ENCODE measurements around the gene PCSK6. TPM values are rescaled to one million over a fixed set of nuclear protein-coding genes. Genes with fewer than 3 reads are reported as not detected.
"Not testable (repeated sequence)": the region's sequence is repeated elsewhere in the genome, so short reads cannot be mapped to it uniquely, and the experiment has no call there.

The PCSK6 gene
- polyA plus RNA-seq, 5 donors: 20.9 to 25.5 (median 21.8) TPM

DNA sequence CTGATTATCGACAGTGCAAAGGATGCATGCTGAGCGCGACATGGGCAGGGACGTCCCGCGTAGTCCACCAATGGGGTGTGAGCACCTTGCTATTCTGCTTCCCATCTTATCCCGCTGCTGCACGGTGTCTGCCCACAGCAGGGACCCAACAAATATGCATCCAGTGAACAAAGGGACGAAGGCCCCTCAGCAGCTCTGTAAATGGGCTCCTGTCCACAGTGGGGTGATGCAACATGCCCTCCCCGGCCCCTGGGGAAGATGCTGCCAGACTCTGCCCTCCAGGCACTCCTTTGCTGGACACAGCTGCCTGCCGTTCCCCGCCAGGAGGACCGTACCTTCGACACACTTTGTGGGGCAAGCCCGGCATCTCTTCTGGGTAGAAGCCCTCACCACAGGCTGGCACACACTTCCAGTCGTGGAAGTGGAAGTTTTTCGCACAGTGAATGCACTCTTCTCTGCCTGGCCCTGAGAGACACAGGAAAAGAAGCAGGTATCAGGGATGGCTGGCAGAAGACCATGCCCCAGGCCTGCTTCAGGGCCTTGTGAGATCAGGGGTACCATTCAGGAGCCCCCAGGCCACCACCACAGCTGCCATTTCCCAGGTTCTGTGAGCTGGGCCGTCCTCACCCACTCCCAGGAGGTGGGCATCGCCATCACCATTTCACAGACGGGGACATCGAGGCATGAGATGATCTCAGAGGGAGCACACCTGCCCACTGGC is 176.3 kb downstream of the PCSK6 start:
- DNase-seq: no peak

DNA sequence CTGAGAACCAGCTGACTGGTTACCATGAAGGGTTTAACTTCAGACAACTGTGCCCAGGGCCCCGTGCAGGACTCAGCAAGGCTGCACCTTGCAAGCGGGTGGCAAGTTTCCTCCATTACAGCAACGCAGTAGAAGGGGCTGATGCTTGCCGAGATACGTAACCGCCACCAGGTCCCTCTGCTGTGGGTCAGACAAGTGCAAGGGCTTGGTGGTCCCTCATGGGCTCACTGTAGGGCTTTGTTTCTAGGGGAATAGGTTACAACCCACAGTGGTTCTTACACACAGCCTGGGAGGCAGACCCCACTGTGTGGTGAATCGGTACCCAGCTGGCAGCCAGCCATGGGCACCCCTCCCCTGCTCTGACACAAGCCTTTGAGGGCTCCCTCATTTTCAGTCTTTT is 179.0 kb downstream of the PCSK6 start:
- no peak for DNase-seq

DNA sequence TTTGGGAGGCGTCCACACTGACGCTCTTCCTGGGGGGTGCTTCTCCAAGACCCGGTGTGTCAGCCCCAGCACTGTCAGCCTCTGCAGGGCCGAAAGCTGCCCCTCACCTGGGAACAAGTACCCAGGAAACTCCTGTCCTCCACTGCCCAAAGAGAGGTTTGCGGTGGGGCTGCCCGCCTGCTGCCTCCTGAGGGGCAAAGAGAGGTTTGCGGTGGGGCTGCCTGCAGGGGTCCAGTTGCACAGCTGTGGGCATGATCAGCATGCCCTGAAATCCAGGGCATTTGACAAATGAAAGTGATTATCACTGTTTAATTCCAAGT is 179.4 kb downstream of the PCSK6 start:
- no peak for DNase-seq

DNA sequence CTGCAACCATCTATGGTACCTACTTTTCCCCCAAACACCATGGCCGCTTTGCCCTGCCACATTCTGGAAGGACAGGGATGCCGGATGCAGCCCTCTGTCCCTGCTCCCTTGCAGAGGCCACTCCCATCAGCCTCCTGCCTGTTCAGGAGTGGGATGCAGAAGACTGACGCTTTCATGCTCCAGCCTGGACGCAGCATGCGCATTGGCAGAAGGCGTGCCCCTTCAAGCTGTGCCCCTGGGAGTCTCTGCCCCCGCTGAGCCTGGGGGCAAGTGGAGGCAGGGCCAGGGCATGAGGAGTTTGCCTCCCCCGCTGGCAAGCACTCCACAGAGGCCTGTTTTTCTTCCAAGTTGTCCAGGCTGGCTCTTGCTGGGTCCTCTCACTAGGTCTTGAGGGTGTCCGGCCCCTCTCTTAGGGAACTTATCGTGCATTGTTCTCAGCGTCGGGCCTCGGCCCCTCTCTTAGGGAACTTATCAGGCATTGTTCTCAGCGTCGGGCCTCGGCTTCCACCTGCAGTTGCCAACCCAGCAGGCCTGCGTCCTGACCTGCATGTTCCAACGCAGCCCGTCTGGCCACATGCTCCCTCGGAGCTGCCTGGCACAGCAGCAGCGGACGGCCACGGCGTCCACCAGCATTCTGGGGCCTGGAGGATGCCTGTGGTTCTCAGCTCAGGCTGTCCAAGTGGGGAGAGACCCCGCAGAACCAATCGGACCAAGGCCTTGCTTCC is 179.9 kb downstream of the PCSK6 start:
- DNase-seq: no peak

DNA sequence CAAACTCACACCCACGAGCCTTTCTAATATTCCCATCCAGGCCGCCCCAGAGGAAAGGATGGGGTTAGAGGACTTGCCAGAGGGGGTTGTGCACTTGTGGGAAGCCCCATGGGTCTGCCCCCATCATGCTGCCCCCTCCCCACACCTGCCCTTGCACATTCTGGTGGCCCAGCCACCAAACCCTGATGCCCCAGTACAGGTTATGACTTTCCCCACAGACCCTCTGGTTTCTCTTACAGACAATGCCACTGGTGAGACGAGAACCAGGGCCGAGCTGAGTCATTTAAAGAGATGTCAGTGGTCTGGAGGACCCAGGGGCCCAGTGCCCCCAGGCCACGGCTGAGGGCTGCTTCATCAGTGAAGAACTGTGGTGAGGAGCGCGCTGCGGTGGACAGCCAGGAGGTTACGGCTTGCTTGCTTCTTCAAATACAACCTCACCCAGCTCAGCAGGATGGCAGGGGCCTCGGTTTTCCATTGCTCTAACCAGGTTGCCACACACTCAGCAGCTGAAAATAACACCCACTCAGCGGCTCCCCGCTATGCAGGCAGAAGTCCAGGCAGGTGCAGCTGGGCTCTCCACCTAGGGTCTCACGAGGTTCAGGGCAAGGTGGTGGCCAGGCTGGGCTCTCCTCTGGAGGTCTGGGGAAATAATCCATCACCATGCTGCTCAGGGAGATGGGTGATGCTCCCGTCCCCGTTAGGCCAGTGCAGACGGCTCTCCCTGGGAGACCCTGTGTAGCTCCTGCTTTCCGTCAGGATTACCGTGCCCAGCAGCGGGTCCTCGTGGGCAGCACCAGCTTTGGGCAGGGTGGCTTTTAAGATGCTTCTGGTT is 180.7 kb downstream of the PCSK6 start:
- no peak for DNase-seq

DNA sequence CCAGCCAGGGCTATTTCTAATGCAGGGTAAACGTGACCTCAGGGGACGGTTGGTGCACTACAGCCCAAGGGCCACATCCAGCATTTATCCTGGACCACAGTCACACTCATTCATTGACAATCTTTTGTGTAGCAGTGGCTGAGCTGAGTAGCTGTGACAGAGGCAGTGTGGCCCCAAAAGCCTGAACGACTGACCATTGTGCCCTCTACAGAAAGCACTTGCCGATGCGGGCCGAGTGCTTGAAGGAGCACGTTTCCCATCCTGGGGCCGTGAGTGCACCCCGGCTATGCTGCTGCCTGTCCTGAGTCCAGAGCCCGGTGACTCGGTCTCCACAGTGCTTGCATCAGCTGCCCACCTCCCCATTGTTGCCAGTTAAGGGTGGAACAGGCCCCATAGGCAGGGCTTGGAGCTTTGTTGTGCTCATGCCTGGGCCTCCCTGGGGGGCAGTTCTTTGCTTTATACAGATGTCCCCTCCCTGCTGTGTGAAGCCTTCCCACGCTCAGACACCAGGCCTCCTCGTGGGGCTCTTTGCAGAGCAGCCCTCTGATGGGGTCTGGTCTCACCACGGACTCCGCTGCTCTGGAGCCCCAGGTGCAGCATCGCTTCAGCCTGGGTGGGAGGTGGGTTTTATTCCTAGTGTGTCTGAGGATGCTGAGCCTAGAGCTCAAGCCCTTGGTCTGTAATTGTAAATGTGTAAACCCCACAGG is 181.5 kb downstream of the PCSK6 start:
- no peak for DNase-seq

DNA sequence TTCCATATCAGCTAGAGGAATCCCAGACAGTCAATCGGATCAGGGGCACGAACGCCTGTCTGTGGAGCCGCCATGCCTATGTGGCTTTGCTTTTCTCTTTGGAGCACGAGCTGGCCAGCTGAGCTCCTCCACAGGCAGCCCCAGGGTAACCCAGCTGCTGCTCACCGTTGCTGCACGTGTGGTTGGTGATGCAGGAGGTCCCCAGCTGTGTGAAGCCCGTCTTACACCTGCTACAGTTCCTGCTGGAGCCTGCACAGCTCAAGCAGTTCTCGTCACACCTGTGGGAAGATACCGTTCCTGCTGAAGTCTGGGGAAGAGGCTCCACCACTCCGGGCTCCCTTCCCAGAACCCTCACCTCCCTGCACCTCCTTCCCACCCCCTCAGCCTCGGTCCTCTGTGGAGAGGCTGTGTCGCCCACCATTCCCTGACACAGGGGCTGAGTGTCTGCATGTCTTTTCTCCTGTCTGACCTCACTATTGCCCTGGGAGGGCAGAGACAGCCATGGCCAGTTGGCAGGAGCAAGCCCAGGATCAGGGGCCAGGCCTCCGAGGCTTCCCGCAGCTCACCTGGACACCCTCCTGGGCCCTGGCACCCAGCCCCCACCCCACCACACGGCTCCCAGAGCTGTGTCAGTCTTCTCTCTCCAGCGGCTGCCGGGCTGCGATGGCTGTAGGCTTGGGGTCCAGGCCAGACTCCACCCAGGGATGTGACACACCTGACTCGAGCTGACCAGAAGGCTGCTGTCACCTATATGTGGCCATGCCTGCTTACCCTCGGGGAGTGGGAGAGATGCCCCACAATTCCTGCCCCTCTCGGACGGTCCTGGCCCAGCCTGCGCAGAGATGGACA is 182.2 kb downstream of the PCSK6 start:
- no peak for DNase-seq

DNA sequence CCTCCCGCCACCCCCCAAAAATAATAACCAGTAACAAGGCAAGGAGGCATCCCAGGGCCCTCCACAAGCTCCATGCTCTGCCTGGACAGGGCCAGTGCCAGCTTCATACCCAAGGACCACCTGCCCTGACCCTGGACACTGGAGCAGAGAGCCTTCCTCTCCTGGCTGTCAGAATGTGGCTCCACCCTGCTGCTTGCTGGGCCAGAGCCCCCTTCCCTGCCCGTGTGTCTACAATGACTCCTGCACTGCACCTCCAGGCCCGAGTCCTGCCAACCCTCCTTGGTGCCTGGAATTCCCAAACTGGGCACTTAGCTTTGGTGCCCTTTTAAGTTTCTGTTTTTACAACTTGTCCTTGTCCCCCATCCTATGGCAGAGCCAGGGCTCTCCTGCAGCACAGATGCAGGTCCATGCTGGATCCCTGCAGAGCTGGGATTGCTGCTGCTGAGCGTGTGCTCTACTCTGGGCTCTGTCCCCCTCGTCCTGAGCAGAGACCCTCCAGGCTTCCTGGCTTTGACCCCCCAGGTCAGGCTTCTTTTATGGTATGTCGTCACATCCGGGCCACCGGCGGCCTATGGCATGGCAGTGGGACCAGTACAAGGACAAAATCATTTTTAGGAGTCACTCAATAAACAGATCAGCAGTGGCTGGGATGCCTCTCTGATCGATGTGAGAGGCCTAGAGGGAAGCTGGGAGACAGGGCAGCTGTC is 183.0 kb downstream of the PCSK6 start:
- no peak for DNase-seq

DNA sequence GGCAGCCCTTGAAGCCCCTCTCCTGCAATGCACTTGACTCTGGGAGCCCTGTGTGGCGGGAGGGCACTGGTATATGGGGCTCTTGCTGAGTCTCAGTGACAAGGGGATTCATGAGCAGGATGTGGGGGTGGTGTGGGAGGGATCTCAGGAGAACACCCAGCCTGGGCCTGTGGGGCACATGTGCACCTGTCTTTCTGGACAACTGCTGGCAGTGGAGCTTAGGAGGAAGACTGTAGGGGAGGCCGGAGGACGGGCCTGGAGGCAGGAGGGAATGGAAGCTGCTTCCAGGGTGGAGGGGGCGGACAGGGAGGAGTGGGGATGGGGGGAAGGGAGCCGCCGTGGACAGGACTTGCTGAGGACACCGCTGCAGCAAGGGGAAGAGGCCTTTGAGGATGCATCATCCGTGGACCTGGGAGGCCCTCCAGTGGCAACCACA is 183.7 kb downstream of the PCSK6 start:
- no peak for DNase-seq

DNA sequence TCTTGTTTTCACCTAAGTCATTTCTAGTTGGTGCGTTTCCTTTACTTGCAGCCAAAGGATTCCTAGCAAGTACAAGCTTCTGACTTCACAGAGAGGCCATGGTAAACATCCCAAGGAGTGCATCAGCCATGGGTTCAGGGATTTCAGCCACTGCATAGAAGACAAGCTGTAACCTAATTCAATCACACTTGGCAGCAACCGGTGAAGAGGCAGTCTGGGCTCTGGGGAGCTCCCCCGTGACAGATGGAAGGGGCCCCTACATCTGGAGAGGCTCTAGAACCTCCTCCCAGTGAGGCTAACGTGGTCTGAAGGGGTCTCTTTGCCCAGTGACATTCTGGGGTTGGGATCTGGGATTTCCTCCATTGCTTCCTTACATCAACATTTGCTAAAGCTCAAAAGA is 186.1 kb downstream of the PCSK6 start:
- no peak for DNase-seq

DNA sequence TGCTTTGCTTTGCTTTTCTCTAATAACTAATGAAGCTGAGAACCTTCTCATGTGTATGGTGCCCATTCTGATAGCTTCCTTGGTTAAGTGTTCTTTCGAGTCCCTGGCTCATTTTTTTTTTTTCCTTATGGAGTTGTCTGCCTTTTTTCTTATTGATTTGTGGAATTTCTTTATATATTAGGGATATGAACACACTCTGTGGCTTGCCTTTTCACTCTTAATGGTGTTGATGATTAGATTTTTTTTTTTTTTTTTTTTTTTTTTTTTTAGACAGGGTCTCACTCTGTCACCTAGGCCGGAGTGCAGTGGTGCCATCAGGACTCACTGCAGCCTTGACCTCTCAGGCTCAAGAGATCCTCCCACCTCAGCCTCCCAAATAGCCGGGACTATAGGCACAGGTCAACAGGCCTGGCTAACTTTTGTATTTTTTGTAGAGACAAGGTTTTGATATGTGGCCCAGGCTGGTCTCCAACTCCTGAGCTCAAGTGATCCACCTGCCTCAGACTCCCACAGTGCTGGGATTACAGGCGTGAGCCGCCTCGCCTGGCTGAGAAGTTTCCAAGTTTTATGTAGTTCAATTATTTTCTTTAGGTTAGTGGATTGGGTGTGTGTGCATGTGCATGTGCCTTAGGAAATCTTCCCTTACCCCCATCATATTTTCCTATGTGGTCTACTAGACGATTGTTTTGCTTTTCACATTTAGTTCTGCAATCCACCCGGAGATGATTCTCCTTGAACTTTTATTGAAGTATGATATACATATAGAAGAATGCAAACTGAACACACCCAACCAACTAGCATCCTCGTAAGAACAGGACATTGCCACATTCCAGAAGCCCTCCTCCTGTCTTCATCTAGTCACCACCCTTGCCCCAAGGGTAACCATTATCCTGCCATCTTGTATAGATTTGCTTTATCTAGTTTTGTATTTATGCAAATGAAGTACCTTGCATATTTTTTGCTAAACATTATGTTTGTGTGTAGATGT is 192.8 kb downstream of the PCSK6 start:
- DNase-seq: no peak

DNA sequence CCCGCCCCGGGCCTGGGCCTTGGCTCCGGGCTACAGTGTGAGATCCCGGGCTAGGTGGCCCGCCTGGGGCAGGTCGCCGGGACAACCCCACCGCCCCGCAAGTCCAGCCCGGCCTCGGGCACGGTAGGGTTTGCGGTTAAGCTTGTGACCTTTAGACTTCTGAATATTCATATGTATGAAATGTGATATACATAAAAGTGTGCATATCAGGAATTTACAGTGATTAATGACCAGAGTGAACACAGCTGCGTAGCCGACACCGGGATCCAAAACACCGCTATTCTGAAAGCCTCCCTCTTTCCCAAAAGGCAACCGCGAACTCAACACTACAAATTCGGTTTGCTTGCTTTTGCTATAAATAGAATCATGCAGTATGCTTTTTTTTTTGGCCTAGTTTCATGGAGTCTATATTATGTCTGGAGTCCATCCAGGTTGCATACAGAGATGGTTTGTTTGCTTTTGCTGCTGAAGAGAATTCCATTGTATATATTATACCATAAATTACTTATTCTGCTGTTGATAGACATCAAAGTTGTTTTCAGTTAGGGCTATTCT is 193.8 kb downstream of the PCSK6 start:
- DNase-seq: peak; percentile 31 to 36

DNA sequence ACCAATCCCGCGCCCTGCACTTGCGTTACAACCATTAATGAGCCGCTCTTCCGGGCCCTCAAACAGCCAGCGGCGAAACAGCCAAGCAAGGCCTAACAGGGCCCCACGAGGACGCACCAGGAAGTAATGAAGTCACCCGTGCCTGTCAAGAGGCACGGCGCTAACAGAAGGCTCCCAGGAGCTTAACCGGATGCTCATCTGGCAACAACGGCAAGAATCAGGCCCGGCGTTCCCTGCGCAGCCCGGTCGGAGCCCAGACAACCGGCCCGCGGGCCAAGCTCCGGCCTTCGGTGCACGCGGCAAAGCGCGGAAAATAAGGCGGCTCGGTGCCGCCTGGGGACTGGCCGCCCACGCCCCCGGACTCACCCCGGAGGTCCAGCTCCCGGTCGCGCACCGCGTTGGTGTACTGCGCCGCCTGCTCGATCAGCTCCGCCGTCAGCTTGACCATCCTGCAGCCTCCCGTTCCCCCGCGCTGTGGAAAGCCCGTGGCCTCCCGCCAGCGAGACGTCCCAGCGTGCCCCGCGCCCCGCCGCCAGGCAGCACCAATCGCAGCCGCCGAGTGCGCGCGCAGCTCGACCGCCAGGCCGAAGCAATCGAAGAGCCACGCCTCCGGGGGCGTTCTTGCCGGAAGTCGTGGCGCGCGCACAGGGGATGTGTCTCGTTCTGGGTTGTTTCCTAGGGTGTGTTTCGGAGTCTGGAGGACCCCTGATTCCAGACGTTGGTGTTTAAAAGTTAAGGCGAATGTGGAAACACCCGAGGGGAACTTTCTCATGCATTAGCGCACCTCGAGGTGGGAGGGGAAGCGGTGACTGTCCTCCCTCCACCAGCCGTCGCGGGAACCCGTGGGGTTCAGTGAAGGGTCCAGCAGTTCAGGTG is 194.5 kb downstream of the PCSK6 start, which contains the start of gene SNRPA1:
SNRPA1 (minus strand) TSS at position 518 of the 876 bp plus-strand sequence; CDS start at position 448, 70 bp downstream.
- peak; percentile 95 for DNase-seq

DNA sequence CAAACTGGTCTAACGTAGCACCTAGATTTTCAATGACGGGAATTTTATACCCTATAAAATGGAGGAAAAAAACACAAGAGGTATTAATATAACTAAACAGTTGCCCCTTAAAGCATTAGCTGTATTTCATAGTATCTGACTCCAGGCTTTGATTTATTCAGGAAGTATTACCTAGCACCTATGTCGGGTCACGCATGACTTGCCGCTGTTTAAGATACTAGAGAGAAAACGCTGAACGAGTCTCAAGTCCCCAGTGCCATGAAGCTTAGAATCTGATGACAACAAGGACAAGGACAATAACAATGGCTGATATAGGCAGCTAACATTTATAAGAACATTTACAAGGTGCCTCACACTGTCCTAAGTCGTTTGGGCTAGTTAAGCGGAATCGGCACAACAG is 196.4 kb downstream of the PCSK6 start:
- no peak for DNase-seq

DNA sequence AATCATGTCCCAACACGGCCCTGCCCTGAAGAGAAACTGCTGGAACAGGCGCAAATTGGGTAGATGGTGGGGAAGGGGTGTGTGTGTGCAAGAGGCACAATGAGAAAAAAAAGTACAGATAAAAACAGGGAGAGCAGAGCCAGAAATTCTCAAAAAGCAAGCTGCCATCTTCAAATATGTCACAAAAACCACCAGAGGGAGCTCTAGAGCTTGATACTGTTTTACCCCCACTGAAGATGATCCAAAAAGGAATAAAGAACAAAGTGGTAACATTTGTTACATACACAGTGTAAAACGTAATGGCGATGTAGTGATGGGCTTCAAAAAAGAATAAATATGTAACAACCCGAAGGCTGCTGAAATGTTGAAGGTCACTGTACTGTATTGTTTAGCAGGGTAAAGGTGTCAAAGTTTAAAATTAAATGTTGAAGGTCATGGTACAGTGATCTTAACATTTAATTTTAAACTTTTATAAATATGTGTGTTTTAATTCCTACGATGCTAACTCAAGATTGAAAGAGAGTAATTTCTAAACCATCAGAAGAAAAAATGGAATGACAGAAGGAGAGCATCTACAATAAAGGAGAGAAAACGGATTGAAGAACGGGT is 200.5 kb downstream of the PCSK6 start:
- no peak for DNase-seq

DNA sequence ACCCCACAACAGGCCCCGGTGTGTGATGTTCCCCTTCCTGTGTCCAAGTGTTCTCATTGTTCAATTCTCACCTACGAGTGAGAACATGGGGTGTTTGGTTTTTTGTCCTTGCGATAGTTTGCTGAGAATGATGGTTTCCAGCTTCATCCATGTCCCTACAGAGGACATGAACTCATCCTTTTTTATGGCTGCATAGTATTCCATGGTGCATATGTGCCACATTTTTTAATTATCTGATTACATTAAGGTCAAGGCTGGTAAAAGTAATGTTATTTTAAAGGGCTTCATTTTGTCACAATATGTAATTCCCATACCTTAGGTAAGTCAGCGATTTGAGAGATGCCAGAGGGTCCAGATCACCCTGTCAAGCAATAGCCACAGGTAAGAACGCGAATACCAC is 202.2 kb downstream of the PCSK6 start:
- not testable (repeated sequence) for DNase-seq

DNA sequence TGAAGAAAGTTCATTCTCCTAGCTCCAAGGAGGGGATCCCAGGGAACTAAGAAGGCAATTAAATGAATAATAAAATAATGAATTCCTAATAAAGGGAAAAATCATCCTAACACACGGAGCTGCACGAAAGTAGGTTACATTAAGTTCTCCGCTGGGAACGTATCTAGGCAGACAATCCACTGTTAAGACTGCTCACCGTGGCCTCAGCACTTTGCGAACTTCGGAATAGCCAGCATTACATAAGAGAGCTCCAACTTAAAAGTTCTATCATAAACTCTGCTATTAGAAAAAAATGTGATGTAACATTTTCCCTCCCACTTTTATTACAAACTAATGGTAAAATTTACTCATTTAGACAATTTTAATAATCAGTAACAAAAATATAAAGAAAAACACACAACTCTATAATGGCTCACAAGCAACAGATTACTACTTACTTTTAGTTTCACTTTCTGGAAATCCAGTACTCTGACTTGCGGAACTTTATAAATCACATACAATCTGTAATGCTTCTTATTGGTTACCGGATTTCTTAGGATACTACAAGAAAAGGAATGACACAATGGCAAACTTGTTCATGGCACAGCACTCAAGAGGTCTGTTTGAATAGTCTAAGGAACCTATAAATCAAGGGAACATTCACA is 202.9 kb downstream of the PCSK6 start:
- DNase-seq: no peak

All from right lung (tissue), 5 donors.